GM21786 (cell line): Measurements from ENCODE around the gene PLEK2.
"Not testable (repeated sequence)": the region's sequence is repeated elsewhere in the genome, so short reads cannot be mapped to it uniquely, and the experiment has no call there.

ENCODE experiments used
- ATAC-seq: cut with Tn5 transposase; IDR thresholded peaks from one replicate; pipeline ENCODE4 v1.9.1; 2021; ENCODE audit not compliant: unreplicated experiment

PLEK2 gene

GRCh38 chr14:67429510-67430205 is 17.7 kb upstream of the PLEK2 start:
- ATAC-seq: no peak

- ATAC-seq: no peak
Observed at GRCh38 chr14:67428501-67429031, 16.6 kb upstream of the PLEK2 start.

- ATAC-seq: no peak
Observed at GRCh38 chr14:67426983-67427606, 15.1 kb upstream of the PLEK2 start.

- ATAC-seq: no peak
Observed at GRCh38 chr14:67426161-67426560, 14.2 kb upstream of the PLEK2 start.

- ATAC-seq: no peak
Observed at GRCh38 chr14:67425608-67426007, 13.6 kb upstream of the PLEK2 start.

GRCh38 chr14:67424539-67424938 is 12.6 kb upstream of the PLEK2 start:
- ATAC-seq: no peak

- no peak for ATAC-seq
Observed at GRCh38 chr14:67423424-67423823, 11.5 kb upstream of the PLEK2 start.

- ATAC-seq: no peak
Observed at GRCh38 chr14:67421356-67422224, 9.6 kb upstream of the PLEK2 start.

GRCh38 chr14:67420102-67420739 is 8.3 kb upstream of the PLEK2 start:
- ATAC-seq: no peak

GRCh38 chr14:67418401-67419191 is 6.6 kb upstream of the PLEK2 start:
- ATAC-seq: no peak

GRCh38 chr14:67417633-67418032 is 5.7 kb upstream of the PLEK2 start:
- no peak for ATAC-seq

- ATAC-seq: no peak
Observed at GRCh38 chr14:67416810-67417209, 4.8 kb upstream of the PLEK2 start.

- no peak for ATAC-seq
Observed at GRCh38 chr14:67416085-67416484, 4.1 kb upstream of the PLEK2 start.

- ATAC-seq: not testable (repeated sequence)
Observed at GRCh38 chr14:67415610-67416009, 3.6 kb upstream of the PLEK2 start.

- no peak for ATAC-seq
Observed at GRCh38 chr14:67413806-67414769, 2.1 kb upstream of the PLEK2 start.

GRCh38 chr14:67411370-67411769 is 595 bp downstream of the PLEK2 start:
- ATAC-seq: no peak

- ATAC-seq: no peak
Observed at GRCh38 chr14:67410313-67410712, 1.7 kb downstream of the PLEK2 start.

- no peak for ATAC-seq
Observed at GRCh38 chr14:67409461-67409860, 2.5 kb downstream of the PLEK2 start.

- not testable (repeated sequence) for ATAC-seq
Observed at GRCh38 chr14:67408122-67408801, 3.7 kb downstream of the PLEK2 start.
